ENCODE results near the gene SLMAP.

Gene SLMAP

GRCh38 chr3:57911593-57911992 lies 155.5 kb downstream of the SLMAP start:
- DNase-seq (ENCODE audit: low read depth): peak; percentile 52
- TF ChIP-seq CTCF (conservative IDR thresholded peaks at IDR 0.05; ENCODE audit: control insufficient read depth, insufficient read depth, low read depth, low read length): no peak
- no peak overlapping the region for H3K4me3 ChIP-seq (ENCODE audit: control insufficient read depth, low read depth, low read length)

GRCh38 chr3:57917601-57918000 lies 161.5 kb downstream of the SLMAP start:
- peak; percentile 24 for DNase-seq (ENCODE audit: low read depth)
- no peak overlapping the region for H3K4me3 ChIP-seq (ENCODE audit: control insufficient read depth, low read depth, low read length)
- TF ChIP-seq CTCF (conservative IDR thresholded peaks at IDR 0.05; ENCODE audit: control insufficient read depth, insufficient read depth, low read depth, low read length): no peak

- peak; percentile 96 for DNase-seq (ENCODE audit: low read depth)
- TF ChIP-seq CTCF (conservative IDR thresholded peaks at IDR 0.05; ENCODE audit: control insufficient read depth, insufficient read depth, low read depth, low read length): no peak
- no peak overlapping the region for H3K4me3 ChIP-seq (ENCODE audit: control insufficient read depth, low read depth, low read length)
Observed at GRCh38 chr3:57918123-57918837, 162.2 kb downstream of the SLMAP start.

- no peak overlapping the region for H3K4me3 ChIP-seq (ENCODE audit: control insufficient read depth, low read depth, low read length)
- no peak for TF ChIP-seq CTCF (conservative IDR thresholded peaks at IDR 0.05; ENCODE audit: control insufficient read depth, insufficient read depth, low read depth, low read length)
- peak; percentile 41 for DNase-seq (ENCODE audit: low read depth)
Observed at GRCh38 chr3:57919987-57920386, 163.9 kb downstream of the SLMAP start.

- no peak for TF ChIP-seq CTCF (conservative IDR thresholded peaks at IDR 0.05; ENCODE audit: control insufficient read depth, insufficient read depth, low read depth, low read length)
- no peak overlapping the region for H3K4me3 ChIP-seq (ENCODE audit: control insufficient read depth, low read depth, low read length)
- DNase-seq (ENCODE audit: low read depth): peak; percentile 52
Observed at GRCh38 chr3:57923101-57923500, 167.0 kb downstream of the SLMAP start.

GRCh38 chr3:57923752-57924151 lies 167.6 kb downstream of the SLMAP start:
- DNase-seq (ENCODE audit: low read depth): no peak
- TF ChIP-seq CTCF (conservative IDR thresholded peaks at IDR 0.05; ENCODE audit: control insufficient read depth, insufficient read depth, low read depth, low read length): no peak
- H3K4me3 ChIP-seq (ENCODE audit: control insufficient read depth, low read depth, low read length): no peak overlapping the region

Measured in fibroblast of mammary gland (primary cell).